Measurements from ENCODE around the gene ASB15. TPM values are rescaled to one million over a fixed set of nuclear protein-coding genes. Genes with fewer than 3 reads are reported as not detected.

ASB15 gene
- total RNA-seq, 4 donors from 2014 or later: not detected

DNA sequence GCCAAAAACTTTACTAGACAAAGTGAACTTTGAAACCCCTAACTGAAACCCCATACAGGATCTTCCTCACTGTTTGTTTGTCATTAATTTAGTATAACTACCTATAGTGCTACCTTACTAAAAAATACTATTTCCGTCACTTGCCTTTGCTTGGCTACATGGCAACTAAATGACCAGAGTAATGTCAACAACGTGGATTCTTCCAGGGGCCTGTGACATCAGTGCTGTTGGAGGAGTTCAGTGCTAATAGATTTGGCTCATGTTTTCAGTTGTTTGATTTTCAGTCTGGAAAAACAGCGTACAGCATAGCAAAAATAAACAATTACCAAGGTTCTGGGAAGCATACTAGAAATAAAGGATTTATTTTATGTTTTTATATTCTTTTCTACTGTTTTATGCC, 3.0 kb upstream of the ASB15 start:
- DNase-seq (ENCODE audit: low spot score in 2 of 2): no peak
- H3K4me3 ChIP-seq (ENCODE audit: low read depth, poor library complexity, severe bottlenecking): no peak overlapping the region
- WGBS, 2 donors: 70 to 72% methylated on average over 3 of the region's 3 CpGs
- intact Hi-C loops (cut with DNase I; ENCODE audit: low total_unique reads): no loop called here
- TF ChIP-seq CTCF (IDR thresholded peaks at IDR 0.05) (no peak), POLR2A (IDR thresholded peaks at IDR 0.05) (no peak)

- no peak overlapping the region for H3K4me3 ChIP-seq (ENCODE audit: low read depth, poor library complexity, severe bottlenecking)
- DNase-seq (ENCODE audit: low spot score in 2 of 2): no peak
- intact Hi-C loops (cut with DNase I; ENCODE audit: low total_unique reads): no loop called here
- 86 to 89% methylated on average over 2 of the region's 2 CpGs for WGBS, 2 donors
- TF ChIP-seq POLR2A (IDR thresholded peaks at IDR 0.05) (no peak), CTCF (IDR thresholded peaks at IDR 0.05) (no peak)
Measured at GRCh38 chr7:123599766-123600165, 1.9 kb upstream of the ASB15 start.

- WGBS, 2 donors: 51% methylated on average over 3 of the region's 3 CpGs
- DNase-seq (ENCODE audit: low spot score in 2 of 2): no peak
- TF ChIP-seq CTCF (IDR thresholded peaks at IDR 0.05): no peak
- TF ChIP-seq POLR2A (IDR thresholded peaks at IDR 0.05): no peak
- no peak overlapping the region for H3K4me3 ChIP-seq (ENCODE audit: low read depth, poor library complexity, severe bottlenecking)
- intact Hi-C loops (cut with DNase I; ENCODE audit: low total_unique reads): no loop called here
Measured at GRCh38 chr7:123600876-123601275, 745 bp upstream of the ASB15 start.

DNA sequence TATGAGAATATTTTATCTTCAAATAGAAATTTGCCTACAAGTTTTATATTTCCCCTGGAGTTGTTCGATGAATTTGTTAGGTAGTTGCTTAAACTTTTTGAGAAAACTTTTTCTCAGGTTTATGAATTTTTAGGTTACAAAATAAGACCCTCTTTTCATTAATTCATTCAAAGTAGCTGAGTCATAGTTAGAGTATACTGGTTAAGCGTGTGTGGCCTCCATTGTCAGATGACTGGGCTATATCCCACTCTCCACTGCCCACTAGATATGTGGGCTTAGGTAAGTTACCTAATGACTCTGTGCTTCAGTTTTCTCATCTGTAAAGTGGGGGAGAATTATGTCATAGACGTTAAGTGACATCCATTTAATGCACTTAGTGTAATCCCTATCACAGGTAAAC, 1.0 kb downstream of the ASB15 start:
- intact Hi-C loops (cut with DNase I; ENCODE audit: low total_unique reads): no loop called here
- WGBS, 2 donors: 84 to 86% methylated on average over 3 of the region's 3 CpGs
- TF ChIP-seq POLR2A (IDR thresholded peaks at IDR 0.05): no peak
- TF ChIP-seq CTCF (IDR thresholded peaks at IDR 0.05): no peak

DNA sequence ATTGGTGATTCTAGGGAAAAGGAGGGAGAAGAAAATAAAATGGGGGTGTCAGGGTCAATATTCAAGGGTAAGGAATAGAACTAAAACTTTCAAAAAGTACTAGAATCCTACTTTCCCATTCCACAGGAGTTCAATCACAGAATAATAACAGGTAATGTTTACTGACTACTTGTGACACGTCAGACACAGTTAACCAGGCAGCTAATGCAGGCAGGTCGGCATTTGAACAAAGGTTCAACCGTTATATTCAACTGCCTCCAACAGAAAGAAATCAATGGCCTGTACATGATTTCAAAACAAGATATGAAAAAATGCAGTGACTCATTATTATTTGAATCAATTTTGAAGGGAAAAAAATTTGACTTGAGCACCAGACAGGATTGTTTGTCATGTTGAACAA, 3.1 kb downstream of the ASB15 start:
- DNase-seq (ENCODE audit: low spot score in 2 of 2): no peak
- H3K4me3 ChIP-seq (ENCODE audit: low read depth, poor library complexity, severe bottlenecking): no peak overlapping the region
- TF ChIP-seq POLR2A (IDR thresholded peaks at IDR 0.05) (no peak), CTCF (IDR thresholded peaks at IDR 0.05) (no peak)
- intact Hi-C loops (cut with DNase I; ENCODE audit: low total_unique reads): no loop called here
- 43 to 50% methylated on average over 3 of the region's 3 CpGs for WGBS, 2 donors

More for the DNA sequence above, 1.0 kb downstream of the ASB15 start:
- DNase-seq (ENCODE audit: low spot score in 2 of 2): no peak
- no peak overlapping the region for H3K4me3 ChIP-seq (ENCODE audit: low read depth, poor library complexity, severe bottlenecking)

GRCh38 chr7:123607423-123607975, 5.9 kb downstream of the ASB15 start:
- H3K4me3 ChIP-seq (ENCODE audit: low read depth, poor library complexity, severe bottlenecking): no peak overlapping the region
- TF ChIP-seq CTCF (IDR thresholded peaks at IDR 0.05): no peak
- TF ChIP-seq POLR2A (IDR thresholded peaks at IDR 0.05): no peak
- 69 to 76% methylated on average over 4 of the region's 4 CpGs for WGBS, 2 donors
- DNase-seq (ENCODE audit: low spot score in 2 of 2): no peak
- intact Hi-C loops (cut with DNase I; ENCODE audit: low total_unique reads): no loop called here
